ENCODE data around the gene ABHD18.
"Not testable (repeated sequence)": the region's sequence is repeated elsewhere in the genome, so short reads cannot be mapped to it uniquely, and the experiment has no call there.

ABHD18 gene

DNA sequence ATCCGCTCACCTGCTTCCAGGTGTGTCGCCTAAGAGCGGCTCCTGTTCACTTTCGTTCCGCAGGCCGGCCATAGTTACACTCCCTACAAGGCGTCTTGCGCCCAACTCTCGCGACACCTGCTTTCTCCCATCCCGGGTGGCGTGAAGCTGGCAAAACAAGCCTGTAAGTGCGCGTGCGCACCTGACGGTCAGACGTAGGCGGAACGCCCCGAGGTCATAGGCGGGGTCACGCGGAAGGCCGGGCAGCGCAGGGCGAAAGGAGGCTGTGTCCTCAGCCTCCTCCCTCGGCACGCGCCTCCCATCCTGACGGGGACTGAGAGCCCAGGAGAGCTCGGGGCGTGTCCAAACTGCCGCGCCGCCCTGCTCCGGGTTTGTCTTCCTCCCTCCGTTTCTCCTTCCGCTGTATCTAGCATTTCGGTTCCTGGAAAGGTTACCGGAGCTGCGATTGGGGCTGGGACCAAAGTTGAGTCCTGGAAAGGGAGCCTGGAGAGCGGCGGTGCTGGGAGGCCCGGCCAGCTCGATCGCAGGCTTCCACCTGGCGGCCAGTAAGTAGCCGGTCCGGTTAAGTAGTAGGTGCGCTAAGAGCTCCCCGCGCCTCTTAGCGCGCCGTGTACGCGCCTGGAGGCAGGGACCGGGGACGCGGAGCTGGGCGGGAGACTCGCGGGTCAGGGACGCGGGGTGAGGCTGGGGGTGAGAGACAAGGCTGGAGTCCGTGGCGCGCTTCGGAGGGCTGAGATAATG lies at the start of gene ABHD18, which contains the start of gene MFSD8:
Gene ABHD18, plus strand, starts transcription at position 345 of the 741 bp plus-strand sequence. CDS start 17,550 bp downstream, outside the sequence.
Gene MFSD8, minus strand, starts transcription at position 112 of the 741 bp plus-strand sequence. Its CDS starts 40 bp downstream, at position 72.
- Histone ChIP-seq H3K4me1 (ENCODE audit: control insufficient read depth, insufficient read depth, low read length) (no peaks in the 10 kb centered on the region), H3K9ac (ENCODE audit: low read length) (peak within 1 kb of the TSS; percentile 88), H3K9me3 (ENCODE audit: control insufficient read depth, insufficient read depth, low read depth, low read length) (no peaks in the 10 kb centered on the region), H3K27me3 (ENCODE audit: control insufficient read depth, insufficient read depth, low read length) (no peaks in the 10 kb centered on the region), H3K27ac (ENCODE audit: low read depth, low read length) (peak within 1 kb of the TSS; percentile 64; the same call in 1 of the 2 replicates), H3K36me3 (ENCODE audit: control insufficient read depth, insufficient read depth, low read length) (no peaks in the 10 kb centered on the region), H3K4me3 (ENCODE audit: low read depth, low read length) (peak within 1 kb of the TSS; percentile 75)

- Histone ChIP-seq H3K27ac (ENCODE audit: low read depth, low read length) (no peak overlapping the region), H3K27me3 (ENCODE audit: control insufficient read depth, insufficient read depth, low read length) (no peaks in the 10 kb centered on the region), H3K9me3 (ENCODE audit: control insufficient read depth, insufficient read depth, low read depth, low read length) (no peaks in the 10 kb centered on the region), H3K4me1 (ENCODE audit: control insufficient read depth, insufficient read depth, low read length) (no peaks in the 10 kb centered on the region), H3K36me3 (ENCODE audit: control insufficient read depth, insufficient read depth, low read length) (peaks cover 27% of the 10 kb centered on the region), H3K9ac (ENCODE audit: low read length) (no peak overlapping the region), H3K4me3 (ENCODE audit: low read depth, low read length) (no peak overlapping the region)
These were observed 48.7 kb upstream of the ABHD18 start for GRCh38 chr4:127916512-127916911.

DNA sequence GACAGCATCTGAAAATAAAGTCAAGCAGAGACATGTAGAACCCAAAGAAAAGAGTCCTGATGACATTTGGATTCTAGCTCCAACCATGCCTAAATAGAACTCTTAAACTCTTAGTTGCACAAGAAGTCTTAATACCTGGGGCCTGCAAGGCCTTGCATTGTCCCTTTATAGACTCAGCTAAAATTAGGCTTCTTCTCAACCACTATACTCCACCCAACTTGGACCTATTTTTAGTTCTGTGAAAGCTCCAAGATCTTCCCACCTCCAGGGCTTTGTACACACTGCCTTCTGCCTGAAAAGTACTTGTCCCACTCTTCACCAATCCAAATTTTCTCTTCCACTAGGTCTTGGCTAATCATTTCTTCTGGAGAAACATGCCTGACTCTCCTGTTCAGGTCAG lies 48.1 kb upstream of the ABHD18 start:
- no peaks in the 10 kb centered on the region for H3K9me3 ChIP-seq (ENCODE audit: control insufficient read depth, insufficient read depth, low read depth, low read length)
- no peaks in the 10 kb centered on the region for H3K4me1 ChIP-seq (ENCODE audit: control insufficient read depth, insufficient read depth, low read length)
- H3K9ac ChIP-seq (ENCODE audit: low read length), result no peak overlapping the region
- H3K27me3 ChIP-seq (ENCODE audit: control insufficient read depth, insufficient read depth, low read length), result no peaks in the 10 kb centered on the region
- peaks cover 33% of the 10 kb centered on the region for H3K36me3 ChIP-seq (ENCODE audit: control insufficient read depth, insufficient read depth, low read length)
- no peak overlapping the region for H3K27ac ChIP-seq (ENCODE audit: low read depth, low read length)
- H3K4me3 ChIP-seq (ENCODE audit: low read depth, low read length), result no peak overlapping the region

DNA sequence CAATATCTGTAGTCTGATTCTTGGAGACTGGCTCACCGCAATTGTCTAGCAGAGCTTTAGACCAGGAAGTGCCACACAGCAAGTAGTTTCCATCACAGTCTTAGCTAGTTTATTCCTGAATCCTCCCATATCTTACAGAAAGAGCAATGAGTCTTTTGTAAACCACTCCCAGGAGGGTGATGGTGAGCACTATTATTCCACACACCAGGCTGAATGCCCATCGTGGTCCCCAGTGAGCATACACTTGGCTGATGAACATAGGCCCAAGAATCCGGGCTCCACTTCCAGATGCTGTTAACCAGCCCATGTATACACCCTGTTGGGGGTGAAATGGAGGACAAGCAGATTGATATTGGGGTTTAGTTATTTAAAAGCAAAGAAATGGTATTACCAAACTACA lies 44.7 kb upstream of the ABHD18 start:
- H3K9ac ChIP-seq (ENCODE audit: low read length), result no peak overlapping the region
- no peaks in the 10 kb centered on the region for H3K4me1 ChIP-seq (ENCODE audit: control insufficient read depth, insufficient read depth, low read length)
- H3K4me3 ChIP-seq (ENCODE audit: low read depth, low read length), result no peak overlapping the region
- peaks cover 33% of the 10 kb centered on the region for H3K36me3 ChIP-seq (ENCODE audit: control insufficient read depth, insufficient read depth, low read length)
- no peak overlapping the region for H3K27ac ChIP-seq (ENCODE audit: low read depth, low read length)
- no peaks in the 10 kb centered on the region for H3K9me3 ChIP-seq (ENCODE audit: control insufficient read depth, insufficient read depth, low read depth, low read length)
- H3K27me3 ChIP-seq (ENCODE audit: control insufficient read depth, insufficient read depth, low read length), result no peaks in the 10 kb centered on the region

DNA sequence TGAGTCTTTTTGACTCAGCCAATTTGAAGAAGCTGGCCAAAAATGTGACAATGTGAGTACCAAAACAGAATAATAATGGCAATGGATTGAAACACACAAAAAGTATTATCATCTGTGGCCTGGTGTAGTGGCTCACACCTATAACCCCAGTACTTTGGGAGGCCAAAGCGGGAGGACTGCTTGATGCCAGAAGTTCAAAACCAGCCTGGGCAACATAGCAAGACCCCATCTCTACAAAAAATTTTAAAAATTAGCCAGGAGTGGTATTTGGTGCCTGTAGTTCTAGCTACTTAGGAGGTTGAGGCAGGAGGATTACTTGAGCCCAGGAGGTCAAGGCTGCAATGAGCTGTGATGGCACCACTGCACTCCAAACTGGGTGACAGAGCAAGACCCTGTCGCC lies 43.0 kb upstream of the ABHD18 start:
- Histone ChIP-seq H3K36me3 (ENCODE audit: control insufficient read depth, insufficient read depth, low read length) (peaks cover 37% of the 10 kb centered on the region), H3K4me1 (ENCODE audit: control insufficient read depth, insufficient read depth, low read length) (no peaks in the 10 kb centered on the region), H3K27ac (ENCODE audit: low read depth, low read length) (no peak overlapping the region), H3K9me3 (ENCODE audit: control insufficient read depth, insufficient read depth, low read depth, low read length) (no peaks in the 10 kb centered on the region), H3K9ac (ENCODE audit: low read length) (no peak overlapping the region), H3K27me3 (ENCODE audit: control insufficient read depth, insufficient read depth, low read length) (no peaks in the 10 kb centered on the region), H3K4me3 (ENCODE audit: low read depth, low read length) (no peak overlapping the region)

DNA sequence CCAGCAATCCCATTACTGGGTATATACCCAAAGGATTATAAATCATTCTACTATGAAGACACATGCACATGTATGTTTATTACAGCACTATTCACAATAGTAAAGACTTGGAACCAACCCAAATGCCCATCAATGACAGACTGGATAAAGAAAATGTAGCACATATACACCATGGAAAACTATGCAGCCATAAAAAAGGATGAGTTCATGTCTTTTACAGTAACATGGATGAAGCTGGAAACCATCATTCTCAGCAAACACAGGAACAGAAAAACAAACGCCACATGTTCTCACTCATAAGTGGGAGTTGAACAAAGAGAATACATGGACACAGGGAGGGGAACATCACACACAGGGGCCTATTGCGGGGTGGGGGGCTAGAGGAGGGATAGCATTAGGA lies 39.5 kb upstream of the ABHD18 start:
- H3K36me3 ChIP-seq (ENCODE audit: control insufficient read depth, insufficient read depth, low read length), result peaks cover 43% of the 10 kb centered on the region
- not testable (repeated sequence) for H3K4me3 ChIP-seq (ENCODE audit: low read depth, low read length); H3K9me3 ChIP-seq (ENCODE audit: control insufficient read depth, insufficient read depth, low read depth, low read length); H3K9ac ChIP-seq (ENCODE audit: low read length); H3K27ac ChIP-seq (ENCODE audit: low read depth, low read length); H3K27me3 ChIP-seq (ENCODE audit: control insufficient read depth, insufficient read depth, low read length); H3K4me1 ChIP-seq (ENCODE audit: control insufficient read depth, insufficient read depth, low read length)

DNA sequence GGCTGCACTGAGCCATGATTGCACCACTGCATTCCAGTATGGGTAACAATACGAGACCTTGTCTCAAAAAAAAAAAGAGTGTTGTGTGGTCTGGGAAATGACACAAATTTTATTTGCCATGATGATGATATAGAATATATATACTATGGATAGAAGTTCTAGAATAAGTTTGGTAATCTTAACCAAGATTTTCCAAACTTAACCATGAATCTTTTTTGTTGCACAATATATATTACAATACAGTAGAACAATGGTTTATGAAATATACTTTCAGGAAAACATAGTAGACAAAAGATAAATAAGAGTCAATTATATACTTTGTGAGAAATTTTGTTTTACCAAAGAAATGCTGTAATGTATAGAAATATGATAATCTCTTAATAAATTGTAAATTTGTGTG lies 35.0 kb upstream of the ABHD18 start:
- no peak overlapping the region for H3K4me3 ChIP-seq (ENCODE audit: low read depth, low read length)
- no peaks in the 10 kb centered on the region for H3K27me3 ChIP-seq (ENCODE audit: control insufficient read depth, insufficient read depth, low read length)
- H3K36me3 ChIP-seq (ENCODE audit: control insufficient read depth, insufficient read depth, low read length), result peaks cover 34% of the 10 kb centered on the region
- H3K9me3 ChIP-seq (ENCODE audit: control insufficient read depth, insufficient read depth, low read depth, low read length), result no peaks in the 10 kb centered on the region
- no peak overlapping the region for H3K9ac ChIP-seq (ENCODE audit: low read length)
- H3K4me1 ChIP-seq (ENCODE audit: control insufficient read depth, insufficient read depth, low read length), result no peaks in the 10 kb centered on the region
- no peak overlapping the region for H3K27ac ChIP-seq (ENCODE audit: low read depth, low read length)

GRCh38 chr4:127931836-127932235 lies 33.4 kb upstream of the ABHD18 start:
- H3K9ac ChIP-seq (ENCODE audit: low read length); H3K4me3 ChIP-seq (ENCODE audit: low read depth, low read length); H3K27ac ChIP-seq (ENCODE audit: low read depth, low read length); H3K9me3 ChIP-seq (ENCODE audit: control insufficient read depth, insufficient read depth, low read depth, low read length); H3K4me1 ChIP-seq (ENCODE audit: control insufficient read depth, insufficient read depth, low read length); H3K27me3 ChIP-seq (ENCODE audit: control insufficient read depth, insufficient read depth, low read length): not testable (repeated sequence)
- peaks cover 25% of the 10 kb centered on the region for H3K36me3 ChIP-seq (ENCODE audit: control insufficient read depth, insufficient read depth, low read length)

DNA sequence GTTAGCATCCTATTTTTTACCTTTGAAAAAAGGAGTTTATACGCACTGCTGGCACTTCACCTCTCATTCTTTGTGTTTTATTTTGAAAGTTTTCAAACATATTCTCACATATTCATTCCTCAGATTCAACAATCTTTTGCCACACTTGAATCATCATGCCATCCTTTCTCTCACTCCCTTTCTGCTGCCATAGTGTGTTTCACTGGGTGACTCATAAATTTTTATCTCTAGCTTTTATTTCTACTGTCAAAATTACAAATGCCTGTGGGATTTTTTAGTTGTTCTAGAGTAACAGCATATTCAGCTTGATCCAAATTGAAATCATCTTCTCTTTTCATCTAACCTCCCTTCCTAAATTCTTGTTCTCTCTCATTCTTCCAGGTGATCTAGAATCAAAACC lies 28.2 kb upstream of the ABHD18 start:
- H3K9ac ChIP-seq (ENCODE audit: low read length), result no peak overlapping the region

GRCh38 chr4:127957105-127957504 lies 8.1 kb upstream of the ABHD18 start:
- H3K27ac ChIP-seq (ENCODE audit: low read depth, low read length), result no peak overlapping the region
- H3K4me3 ChIP-seq (ENCODE audit: low read depth, low read length), result no peak overlapping the region
- H3K9ac ChIP-seq (ENCODE audit: low read length), result no peak overlapping the region
- H3K4me1 ChIP-seq (ENCODE audit: control insufficient read depth, insufficient read depth, low read length), result no peaks in the 10 kb centered on the region
- no peaks in the 10 kb centered on the region for H3K9me3 ChIP-seq (ENCODE audit: control insufficient read depth, insufficient read depth, low read depth, low read length)
- H3K36me3 ChIP-seq (ENCODE audit: control insufficient read depth, insufficient read depth, low read length), result no peaks in the 10 kb centered on the region
- no peaks in the 10 kb centered on the region for H3K27me3 ChIP-seq (ENCODE audit: control insufficient read depth, insufficient read depth, low read length)

More for the DNA sequence above, 28.2 kb upstream of the ABHD18 start:
- H3K27me3 ChIP-seq (ENCODE audit: control insufficient read depth, insufficient read depth, low read length), result no peaks in the 10 kb centered on the region
- no peak overlapping the region for H3K27ac ChIP-seq (ENCODE audit: low read depth, low read length)
- H3K36me3 ChIP-seq (ENCODE audit: control insufficient read depth, insufficient read depth, low read length), result peaks cover 13% of the 10 kb centered on the region
- H3K4me3 ChIP-seq (ENCODE audit: low read depth, low read length), result no peak overlapping the region
- H3K9me3 ChIP-seq (ENCODE audit: control insufficient read depth, insufficient read depth, low read depth, low read length), result no peaks in the 10 kb centered on the region
- H3K4me1 ChIP-seq (ENCODE audit: control insufficient read depth, insufficient read depth, low read length), result no peaks in the 10 kb centered on the region

GRCh38 chr4:127959794-127960193 lies 5.4 kb upstream of the ABHD18 start:
- H3K4me1 ChIP-seq (ENCODE audit: control insufficient read depth, insufficient read depth, low read length), result no peaks in the 10 kb centered on the region
- no peaks in the 10 kb centered on the region for H3K9me3 ChIP-seq (ENCODE audit: control insufficient read depth, insufficient read depth, low read depth, low read length)
- H3K27me3 ChIP-seq (ENCODE audit: control insufficient read depth, insufficient read depth, low read length), result no peaks in the 10 kb centered on the region
- no peaks in the 10 kb centered on the region for H3K36me3 ChIP-seq (ENCODE audit: control insufficient read depth, insufficient read depth, low read length)
- H3K27ac ChIP-seq (ENCODE audit: low read depth, low read length), result no peak overlapping the region
- H3K9ac ChIP-seq (ENCODE audit: low read length), result no peak overlapping the region
- H3K4me3 ChIP-seq (ENCODE audit: low read depth, low read length), result no peak overlapping the region

Measured in HUES6 (cell line).